Stimulated activated CD8-positive, alpha-beta memory T cell treated with anti-CD3 and anti-CD28 coated beads, Interleukin-2, amount 100 ng/mL, for 1 hour (primary cell): ENCODE measurements around the gene BTF3L4.

Source experiments
- DNase-seq, 2 donors: peaks; one replicate each; pipeline ENCODE4 v3.0.0-alpha.2; 2020; ENCODE audit warnings: low read depth in 2 of 2

The BTF3L4 gene

GRCh38 chr1:52123622-52124021 lies 67.5 kb downstream of the BTF3L4 start:
- no peak for DNase-seq

- no peak for DNase-seq
Observed at GRCh38 chr1:52125736-52126359, 69.8 kb downstream of the BTF3L4 start.

GRCh38 chr1:52127181-52128180 lies 71.4 kb downstream of the BTF3L4 start:
- DNase-seq = no peak

GRCh38 chr1:52139817-52140540 lies 83.9 kb downstream of the BTF3L4 start:
- peak in 1 of 2 donors; percentile 3 for DNase-seq
